Tibial artery (tissue), 4 donors: ENCODE results near the gene CEP135.

Source experiments
- DNase-seq, 2 donors: peaks; one replicate each; pipeline ENCODE4 v3.0.0-alpha.2; 2019
- H3K27ac ChIP-seq, 2 donors: fragments of 200-600 bp; sonication (generic) in 1 of 2; 1 replicate in 1 of 2; 2 replicates in 1 of 2; pipeline ENCODE4 v1.5.1; 2018 to 2019; ENCODE audit warnings: mild to moderate bottlenecking in 1 of 2
- H3K27me3 ChIP-seq, 2 donors: fragments of 200-600 bp; sonication (generic) in 1 of 2; one replicate each; pipeline versions ENCODE4 v1.5.1 to v1.6.0; 2016 to 2019
- H3K36me3 ChIP-seq, 3 donors: fragments of 200-600 bp; sonication (generic) in 2 of 3; one replicate each; pipeline ENCODE4 v1.5.1; 2016 to 2019; ENCODE audit warnings: mild to moderate bottlenecking in 2 of 3
- H3K4me1 ChIP-seq, 4 donors: fragments of 200-600 bp; sonication (generic) in 2 of 4; 1 replicate in 3 of 4; 2 replicates in 1 of 4; pipeline ENCODE4 v1.5.1; 2016 to 2019
- H3K4me3 ChIP-seq, 2 donors: fragments of 200-600 bp; sonication (generic) in 1 of 2; 1 replicate in 1 of 2; 2 replicates in 1 of 2; pipeline ENCODE4 v1.5.1; 2018 to 2019; ENCODE audit warnings: mild to moderate bottlenecking in 2 of 2
- H3K9me3 ChIP-seq, 3 donors: fragments of 200-600 bp; sonication (generic) in 1 of 3; one replicate each; pipeline ENCODE4 v1.5.1; 2016 to 2019
- intact Hi-C: fragments of 100-400 bp; cut with DNase I; formaldehyde crosslinking; loops from one replicate; pipeline ENCODE4 v1.15.0; 2023; ENCODE audit warnings: low total_unique reads
- TF ChIP-seq, protein P1 (sequence below), 2 experiments: fragments of 200-600 bp in 1 of 2; fragments of 450-650 bp in 1 of 2; IDR thresholded peaks; one replicate each; pipeline ENCODE4 v1.5.1; 2017 to 2019; ENCODE audit warnings: antibody characterized with exemption in 2 of 2, mild to moderate bottlenecking in 1 of 2, moderate library complexity in 1 of 2

The CEP135 gene

DNA sequence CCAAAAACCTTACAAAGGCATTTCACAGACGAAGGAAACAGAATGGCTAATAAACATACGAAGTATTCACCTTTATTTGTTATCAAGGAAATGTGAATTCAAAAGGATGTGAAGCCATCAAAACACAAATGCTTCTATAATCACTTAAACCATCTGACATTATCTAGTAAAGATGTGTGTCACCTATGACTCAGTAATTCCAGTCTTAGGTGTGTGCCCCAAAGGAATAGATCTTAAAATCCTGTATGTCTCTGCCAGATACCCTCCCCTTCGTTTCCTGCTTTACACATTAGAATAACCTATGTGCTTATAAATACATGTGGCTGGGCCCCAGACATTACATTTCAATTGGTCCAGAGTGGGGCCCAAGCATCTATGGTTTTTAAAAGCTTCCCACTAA, 41.8 kb upstream of the CEP135 start:
- H3K27ac ChIP-seq, result no peak overlapping the region
- intact Hi-C loops, result no loop called here

DNA sequence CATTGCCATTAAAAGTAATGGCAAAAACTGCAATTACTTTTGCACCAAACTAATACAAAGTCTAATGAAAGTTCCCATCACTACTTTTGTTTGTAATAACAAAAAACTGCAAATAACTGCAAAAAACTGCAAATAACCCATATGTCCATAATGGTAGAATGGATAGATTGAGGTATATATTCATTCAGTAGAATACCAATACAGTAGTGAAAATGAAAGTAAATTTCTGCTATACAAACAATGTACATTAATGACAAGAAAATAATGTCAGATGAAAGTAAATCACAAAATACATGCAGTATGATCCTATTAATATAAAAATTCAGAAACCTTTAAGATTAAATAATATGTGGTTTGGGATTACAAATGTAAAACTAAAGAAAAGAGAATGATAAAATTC, 41.3 kb upstream of the CEP135 start:
- Histone ChIP-seq H3K9me3 (no peaks in the 10 kb centered on the region), H3K4me3 (no peak overlapping the region), H3K27me3 (no peaks in the 10 kb centered on the region), H3K4me1 (peaks cover 0 to 5% (median 0%) of the 10 kb centered on the region in 4 donors), H3K27ac (no peak overlapping the region), H3K36me3 (peaks cover 13 to 30% (median 19%) of the 10 kb centered on the region in 3 donors)
- no peak for DNase-seq
- intact Hi-C loops, result no loop called here
- TF ChIP-seq, protein P1, sequence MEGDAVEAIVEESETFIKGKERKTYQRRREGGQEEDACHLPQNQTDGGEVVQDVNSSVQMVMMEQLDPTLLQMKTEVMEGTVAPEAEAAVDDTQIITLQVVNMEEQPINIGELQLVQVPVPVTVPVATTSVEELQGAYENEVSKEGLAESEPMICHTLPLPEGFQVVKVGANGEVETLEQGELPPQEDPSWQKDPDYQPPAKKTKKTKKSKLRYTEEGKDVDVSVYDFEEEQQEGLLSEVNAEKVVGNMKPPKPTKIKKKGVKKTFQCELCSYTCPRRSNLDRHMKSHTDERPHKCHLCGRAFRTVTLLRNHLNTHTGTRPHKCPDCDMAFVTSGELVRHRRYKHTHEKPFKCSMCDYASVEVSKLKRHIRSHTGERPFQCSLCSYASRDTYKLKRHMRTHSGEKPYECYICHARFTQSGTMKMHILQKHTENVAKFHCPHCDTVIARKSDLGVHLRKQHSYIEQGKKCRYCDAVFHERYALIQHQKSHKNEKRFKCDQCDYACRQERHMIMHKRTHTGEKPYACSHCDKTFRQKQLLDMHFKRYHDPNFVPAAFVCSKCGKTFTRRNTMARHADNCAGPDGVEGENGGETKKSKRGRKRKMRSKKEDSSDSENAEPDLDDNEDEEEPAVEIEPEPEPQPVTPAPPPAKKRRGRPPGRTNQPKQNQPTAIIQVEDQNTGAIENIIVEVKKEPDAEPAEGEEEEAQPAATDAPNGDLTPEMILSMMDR (IDR thresholded peaks at IDR 0.05), result no peak

More for the DNA sequence above, 41.8 kb upstream of the CEP135 start:
- no peak for DNase-seq
- Histone ChIP-seq H3K36me3 (peaks cover 13 to 35% (median 22%) of the 10 kb centered on the region in 3 donors), H3K27me3 (no peaks in the 10 kb centered on the region), H3K4me1 (peaks cover 0 to 5% (median 0%) of the 10 kb centered on the region in 4 donors), H3K4me3 (no peak overlapping the region), H3K9me3 (no peaks in the 10 kb centered on the region)
- TF ChIP-seq, protein P1 (IDR thresholded peaks at IDR 0.05), result no peak

DNA sequence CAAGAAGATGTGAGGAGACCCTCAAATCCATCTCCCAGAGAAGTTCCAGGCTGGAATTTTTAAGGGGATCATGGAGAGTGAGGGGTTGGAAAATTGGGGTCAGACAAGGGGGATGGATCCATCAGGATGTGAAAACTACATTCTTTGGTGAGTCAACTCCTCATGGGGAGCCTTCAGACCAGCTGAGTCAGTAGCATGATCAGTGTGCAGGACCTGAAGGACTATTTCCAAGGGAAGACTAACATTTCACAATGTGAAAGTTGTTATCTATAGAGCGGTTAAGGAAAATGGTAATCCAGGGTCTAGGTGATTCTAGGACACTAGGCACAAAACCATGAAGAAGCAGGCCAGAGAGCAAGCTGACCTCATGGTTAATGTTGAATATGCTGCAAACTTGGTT, 38.6 kb upstream of the CEP135 start:
- peaks cover 0 to 5% (median 0%) of the 10 kb centered on the region in 4 donors for H3K4me1 ChIP-seq
- intact Hi-C loops, result no loop called here
- no peak for DNase-seq
- H3K4me3 ChIP-seq, result no peak overlapping the region
- H3K27me3 ChIP-seq, result no peaks in the 10 kb centered on the region
- TF ChIP-seq, protein P1 (IDR thresholded peaks at IDR 0.05), result no peak
- H3K36me3 ChIP-seq, result peaks cover under 1 to 8% (median 6%) of the 10 kb centered on the region in 3 donors
- H3K9me3 ChIP-seq, result no peaks in the 10 kb centered on the region
- H3K27ac ChIP-seq, result no peak overlapping the region

DNA sequence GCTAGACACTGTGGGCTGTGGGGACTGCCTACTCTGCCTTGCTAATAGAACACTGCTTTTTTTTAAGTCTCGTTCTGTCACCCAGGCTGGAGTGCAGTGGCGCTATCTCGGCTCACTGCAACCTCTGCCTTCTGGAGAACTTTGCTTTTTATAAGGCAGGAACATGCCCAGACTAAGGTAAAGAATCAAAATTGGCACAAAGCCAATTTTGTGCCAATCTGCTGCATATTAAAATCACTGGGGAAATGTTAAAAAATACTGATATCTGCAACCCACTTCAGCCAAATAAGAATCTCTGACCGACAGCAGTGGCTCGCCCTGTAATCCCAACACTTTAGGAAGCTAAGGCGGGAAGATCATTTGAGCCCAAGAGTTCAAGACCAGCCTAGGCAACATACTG, 36.5 kb upstream of the CEP135 start:
- H3K9me3 ChIP-seq, result no peaks in the 10 kb centered on the region
- no peaks in the 10 kb centered on the region for H3K36me3 ChIP-seq
- H3K4me3 ChIP-seq, result no peak overlapping the region
- no peak for DNase-seq
- H3K4me1 ChIP-seq, result peaks cover 0 to 3% (median 0%) of the 10 kb centered on the region in 4 donors
- TF ChIP-seq, protein P1 (IDR thresholded peaks at IDR 0.05), result no peak
- no peaks in the 10 kb centered on the region for H3K27me3 ChIP-seq
- intact Hi-C loops, result no loop called here
- H3K27ac ChIP-seq, result no peak overlapping the region

DNA sequence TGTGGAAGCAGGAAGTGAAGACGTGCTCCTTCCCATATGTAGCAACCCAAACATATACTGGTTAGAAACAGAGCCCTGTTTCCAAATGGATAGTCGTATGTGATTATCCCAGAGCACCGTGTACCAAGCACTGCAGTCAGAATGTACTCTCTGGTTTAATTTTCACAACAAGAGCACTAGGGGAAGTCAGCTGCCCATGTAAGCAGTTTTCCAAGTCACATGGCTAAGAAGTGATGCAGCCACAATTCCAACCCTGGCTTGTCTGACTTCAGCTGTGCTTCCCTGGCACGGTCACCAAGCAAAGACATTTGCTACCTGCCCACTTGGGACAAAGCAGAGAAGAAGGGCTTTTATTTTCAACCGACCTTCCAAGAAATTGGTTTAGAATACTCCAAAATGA, 28.2 kb upstream of the CEP135 start:
- no peak for DNase-seq
- TF ChIP-seq, protein P1 (IDR thresholded peaks at IDR 0.05), result no peak
- H3K4me1 ChIP-seq, result no peaks in the 10 kb centered on the region
- no peak overlapping the region for H3K4me3 ChIP-seq
- no peak overlapping the region for H3K27ac ChIP-seq
- H3K9me3 ChIP-seq, result no peaks in the 10 kb centered on the region
- no peaks in the 10 kb centered on the region for H3K27me3 ChIP-seq
- H3K36me3 ChIP-seq, result no peaks in the 10 kb centered on the region
- intact Hi-C loops, result no loop called here

DNA sequence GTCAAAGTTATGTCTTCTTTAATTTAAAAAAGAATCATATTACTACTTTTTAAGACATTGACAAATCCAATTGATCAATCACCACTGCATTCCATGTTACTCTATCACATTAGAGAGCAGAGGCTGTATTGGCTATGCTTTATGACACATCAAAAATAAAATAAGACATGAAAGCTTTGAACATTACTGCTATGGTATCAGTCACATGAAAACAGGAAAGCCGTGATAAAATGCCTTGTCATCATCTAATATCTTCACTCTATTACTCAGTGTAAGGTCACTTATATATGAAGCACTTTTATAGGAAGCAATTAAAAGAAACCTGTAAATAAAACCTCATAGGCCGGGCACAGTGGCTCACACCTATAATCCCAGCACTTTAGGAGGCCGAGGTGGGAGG, 27.7 kb upstream of the CEP135 start:
- Histone ChIP-seq H3K36me3 (no peaks in the 10 kb centered on the region), H3K4me1 (no peaks in the 10 kb centered on the region), H3K9me3 (no peaks in the 10 kb centered on the region), H3K4me3 (no peak overlapping the region), H3K27ac (no peak overlapping the region), H3K27me3 (no peaks in the 10 kb centered on the region)
- intact Hi-C loops, result no loop called here
- DNase-seq, result no peak
- TF ChIP-seq, protein P1 (IDR thresholded peaks at IDR 0.05), result no peak
